Cortex of kidney (tissue), 1 donor: ENCODE results near the gene SPATA31E1.
"Not testable (repeated sequence)": the region's sequence is repeated elsewhere in the genome, so short reads cannot be mapped to it uniquely, and the experiment has no call there.

Experiments
- DNase-seq: peaks from one replicate; lab custom pipeline; 2025; lab: John Stamatoyannopoulos, UW

The SPATA31E1 gene

GRCh38 chr9:87886210-87886932 is 3.7 kb downstream of the SPATA31E1 start:
- no peak for DNase-seq

GRCh38 chr9:87886933-87887505 is 4.3 kb downstream of the SPATA31E1 start:
- DNase-seq: no peak

GRCh38 chr9:87887661-87888480 is 5.2 kb downstream of the SPATA31E1 start:
- no peak for DNase-seq

- DNase-seq: no peak
Measured at GRCh38 chr9:87888501-87888900, 5.8 kb downstream of the SPATA31E1 start.

GRCh38 chr9:87889065-87889881 is 6.6 kb downstream of the SPATA31E1 start:
- no peak for DNase-seq

GRCh38 chr9:87889882-87890252 is 7.2 kb downstream of the SPATA31E1 start:
- DNase-seq: no peak

GRCh38 chr9:87890837-87891236 is 8.2 kb downstream of the SPATA31E1 start:
- no peak for DNase-seq

GRCh38 chr9:87891754-87892153 is 9.1 kb downstream of the SPATA31E1 start:
- DNase-seq: no peak

- no peak for DNase-seq
Measured at GRCh38 chr9:87892956-87893355, 10.3 kb downstream of the SPATA31E1 start.

GRCh38 chr9:87894998-87895625 is 12.4 kb downstream of the SPATA31E1 start:
- no peak for DNase-seq

- DNase-seq: no peak
Measured at GRCh38 chr9:87896891-87897290, 14.2 kb downstream of the SPATA31E1 start.

- no peak for DNase-seq
Measured at GRCh38 chr9:87898151-87898550, 15.5 kb downstream of the SPATA31E1 start.

- not testable (repeated sequence) for DNase-seq
Measured at GRCh38 chr9:87902371-87902770, 19.7 kb downstream of the SPATA31E1 start.

- no peak for DNase-seq
Measured at GRCh38 chr9:87909310-87910041, 26.8 kb downstream of the SPATA31E1 start.

GRCh38 chr9:87910821-87911220 is 28.1 kb downstream of the SPATA31E1 start:
- DNase-seq: no peak

GRCh38 chr9:87917662-87918061 is 35.0 kb downstream of the SPATA31E1 start, which contains the start of gene SPATA31C1:
Gene SPATA31C1 (plus strand): TSS chr9:87917962.
- DNase-seq: not testable (repeated sequence)

GRCh38 chr9:87919013-87919412 is 36.3 kb downstream of the SPATA31E1 start:
- not testable (repeated sequence) for DNase-seq

- not testable (repeated sequence) for DNase-seq
Measured at GRCh38 chr9:87921561-87921960, 38.9 kb downstream of the SPATA31E1 start.

GRCh38 chr9:87923012-87923411 is 40.3 kb downstream of the SPATA31E1 start:
- DNase-seq: not testable (repeated sequence)

- DNase-seq: not testable (repeated sequence)
Measured at GRCh38 chr9:87924851-87925250, 42.2 kb downstream of the SPATA31E1 start.

GRCh38 chr9:87929152-87929551 is 46.5 kb downstream of the SPATA31E1 start:
- not testable (repeated sequence) for DNase-seq
